Kidney capillary endothelial cell (primary cell): ENCODE data around the gene PARVG.

ENCODE experiments used
- DNase-seq: peaks from one replicate; pipeline ENCODE4 v3.0.0-alpha.2; 2018; ENCODE audit warnings: low spot score

PARVG gene

GRCh38 chr22:44242946-44243724, 62.4 kb downstream of the PARVG start:
- DNase-seq = no peak

- no peak for DNase-seq
Measured at GRCh38 chr22:44243761-44244160, 63.0 kb downstream of the PARVG start.

- no peak for DNase-seq
Measured at GRCh38 chr22:44244265-44244822, 63.6 kb downstream of the PARVG start.

- DNase-seq = no peak
Measured at GRCh38 chr22:44245438-44245837, 64.7 kb downstream of the PARVG start.

- no peak for DNase-seq
Measured at GRCh38 chr22:44245867-44246266, 65.1 kb downstream of the PARVG start.

- DNase-seq = no peak
Measured at GRCh38 chr22:44246615-44247326, 66.0 kb downstream of the PARVG start.

- DNase-seq = no peak
Measured at GRCh38 chr22:44247346-44247745, 66.6 kb downstream of the PARVG start.

- no peak for DNase-seq
Measured at GRCh38 chr22:44247923-44248892, 67.5 kb downstream of the PARVG start.

GRCh38 chr22:44248926-44249325, 68.2 kb downstream of the PARVG start:
- DNase-seq = no peak

GRCh38 chr22:44249376-44250147, 68.8 kb downstream of the PARVG start:
- DNase-seq = no peak

- no peak for DNase-seq
Measured at GRCh38 chr22:44254811-44255210, 74.1 kb downstream of the PARVG start.

GRCh38 chr22:44256085-44256484, 75.4 kb downstream of the PARVG start:
- DNase-seq = no peak

- no peak for DNase-seq
Measured at GRCh38 chr22:44256556-44257485, 76.1 kb downstream of the PARVG start.
